Measurements from ENCODE around the gene GARNL3. TPM values are rescaled to one million over a fixed set of nuclear protein-coding genes. Genes with fewer than 3 reads are reported as not detected.

The GARNL3 gene
- total RNA-seq, 1 donor from 2014 or later = 22.9 TPM

DNA sequence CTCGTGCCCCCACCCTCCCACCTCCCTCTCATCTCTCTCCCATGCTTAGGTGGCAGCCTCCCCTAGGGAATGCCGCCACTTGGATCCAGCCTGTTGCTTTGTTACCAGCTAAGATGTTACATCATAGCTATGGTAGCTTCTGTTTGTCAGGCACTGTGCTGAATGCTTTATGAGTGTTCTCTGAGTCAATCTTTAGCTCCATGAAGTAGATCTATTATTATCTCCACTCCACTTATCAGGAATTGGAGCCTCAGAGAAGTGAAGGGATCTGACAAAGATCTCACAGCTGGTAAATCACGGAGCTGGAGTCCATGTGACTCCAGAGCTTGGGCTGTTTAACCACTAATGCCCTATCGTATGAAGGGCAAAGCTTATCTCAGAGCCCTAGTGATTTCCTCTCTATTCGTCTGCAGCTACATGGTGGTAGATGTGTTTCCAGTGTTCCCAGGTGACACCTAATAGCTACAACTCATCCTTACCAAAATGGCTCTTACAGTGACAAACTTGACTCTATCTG lies 54.1 kb downstream of the GARNL3 start:
- peak; percentile 25 for DNase-seq
- Histone ChIP-seq H3K27ac (replicated peaks) (peak overlapping the region; percentile 78), H3K9me3 (replicated peaks) (no peaks in the 10 kb centered on the region), H3K4me1 (peaks cover 64% of the 10 kb centered on the region), H3K36me3 (peaks cover 12% of the 10 kb centered on the region), H3K27me3 (ENCODE audit: low read depth) (no peaks in the 10 kb centered on the region), H3K4me3 (no peak overlapping the region)
- intact Hi-C loops (cut with micrococcal nuclease) = no loop called here
- no peak for TF ChIP-seq CTCF (IDR thresholded peaks at IDR 0.05; ENCODE audit: borderline replicate concordance)

- intact Hi-C loops (cut with micrococcal nuclease) = no loop called here
- peaks cover 15% of the 10 kb centered on the region for H3K36me3 ChIP-seq
- H3K27ac ChIP-seq (replicated peaks) = peak overlapping the region; percentile 78
These were observed 55.0 kb downstream of the GARNL3 start for GRCh38 chr9:127319366-127320114.

DNA sequence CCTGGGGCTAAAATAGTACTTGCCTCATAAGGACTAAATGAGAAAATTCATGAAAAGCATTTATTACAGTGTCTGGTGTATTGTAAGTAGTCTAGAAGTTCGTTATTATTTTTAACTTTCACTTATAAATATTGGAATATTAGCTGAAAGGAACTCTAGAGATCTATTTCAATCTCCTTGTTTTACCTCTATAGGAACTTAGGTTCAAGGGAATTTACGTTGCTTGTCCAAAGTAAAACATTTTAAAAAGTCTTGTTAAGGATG lies 55.5 kb downstream of the GARNL3 start:
- intact Hi-C loops (cut with micrococcal nuclease) = no loop called here
- peaks cover 59% of the 10 kb centered on the region for H3K4me1 ChIP-seq
- H3K27ac ChIP-seq (replicated peaks) = peak overlapping the region; percentile 78
- peaks cover 19% of the 10 kb centered on the region for H3K36me3 ChIP-seq
- no peak overlapping the region for H3K4me3 ChIP-seq
- no peak for DNase-seq
- no peaks in the 10 kb centered on the region for H3K9me3 ChIP-seq (replicated peaks)
- H3K27me3 ChIP-seq (ENCODE audit: low read depth) = no peaks in the 10 kb centered on the region
- TF ChIP-seq CTCF (IDR thresholded peaks at IDR 0.05; ENCODE audit: borderline replicate concordance) = no peak

More at GRCh38 chr9:127319366-127320114, 55.0 kb downstream of the GARNL3 start:
- no peaks in the 10 kb centered on the region for H3K27me3 ChIP-seq (ENCODE audit: low read depth)
- no peak overlapping the region for H3K4me3 ChIP-seq
- DNase-seq = no peak
- no peaks in the 10 kb centered on the region for H3K9me3 ChIP-seq (replicated peaks)
- TF ChIP-seq CTCF (IDR thresholded peaks at IDR 0.05; ENCODE audit: borderline replicate concordance) = no peak
- peaks cover 64% of the 10 kb centered on the region for H3K4me1 ChIP-seq

GRCh38 chr9:127323393-127323792 lies 58.8 kb downstream of the GARNL3 start:
- no peak for TF ChIP-seq CTCF (IDR thresholded peaks at IDR 0.05; ENCODE audit: borderline replicate concordance)
- no peaks in the 10 kb centered on the region for H3K9me3 ChIP-seq (replicated peaks)
- intact Hi-C loops (cut with micrococcal nuclease) = no loop called here

DNA sequence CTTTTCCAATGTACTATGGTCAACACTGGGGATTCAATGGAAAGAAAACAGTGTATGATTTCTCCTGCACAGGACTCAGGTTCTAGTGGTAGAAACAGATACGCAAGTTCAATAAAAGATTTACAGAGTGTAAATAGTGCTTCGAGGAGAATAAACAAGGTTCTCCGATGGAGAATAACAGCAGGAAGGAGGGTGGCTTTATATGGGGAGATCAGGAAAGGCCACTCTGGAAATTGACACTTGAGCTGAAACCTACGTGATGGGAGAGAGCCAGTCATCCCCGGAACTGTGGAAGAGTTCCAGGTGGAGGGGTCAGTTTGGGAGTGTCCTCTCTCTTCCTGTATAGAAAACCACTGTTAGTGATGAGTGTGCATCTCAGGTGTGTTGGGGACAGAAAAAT lies 65.9 kb downstream of the GARNL3 start:
- intact Hi-C loops (cut with micrococcal nuclease) = no loop called here
- H3K9me3 ChIP-seq (replicated peaks) = no peaks in the 10 kb centered on the region
- no peak for DNase-seq
- peaks cover 28% of the 10 kb centered on the region for H3K4me1 ChIP-seq
- no peak for TF ChIP-seq CTCF (IDR thresholded peaks at IDR 0.05; ENCODE audit: borderline replicate concordance)
- H3K27me3 ChIP-seq (ENCODE audit: low read depth) = no peaks in the 10 kb centered on the region
- H3K27ac ChIP-seq (replicated peaks) = no peak overlapping the region
- peaks cover 15% of the 10 kb centered on the region for H3K36me3 ChIP-seq
- no peak overlapping the region for H3K4me3 ChIP-seq

More at GRCh38 chr9:127323393-127323792, 58.8 kb downstream of the GARNL3 start:
- no peak overlapping the region for H3K27ac ChIP-seq (replicated peaks)
- DNase-seq = no peak
- no peaks in the 10 kb centered on the region for H3K27me3 ChIP-seq (ENCODE audit: low read depth)
- peaks cover 29% of the 10 kb centered on the region for H3K4me1 ChIP-seq
- H3K4me3 ChIP-seq = no peak overlapping the region
- H3K36me3 ChIP-seq = peaks cover 34% of the 10 kb centered on the region

Measured in left ventricle myocardium inferior (tissue), 1 donor.